ENCODE data around the gene HDAC8.

HDAC8 gene

GRCh38 chrX:72487661-72488060, 85.0 kb downstream of the HDAC8 start:
- TF ChIP-seq, protein P1, sequence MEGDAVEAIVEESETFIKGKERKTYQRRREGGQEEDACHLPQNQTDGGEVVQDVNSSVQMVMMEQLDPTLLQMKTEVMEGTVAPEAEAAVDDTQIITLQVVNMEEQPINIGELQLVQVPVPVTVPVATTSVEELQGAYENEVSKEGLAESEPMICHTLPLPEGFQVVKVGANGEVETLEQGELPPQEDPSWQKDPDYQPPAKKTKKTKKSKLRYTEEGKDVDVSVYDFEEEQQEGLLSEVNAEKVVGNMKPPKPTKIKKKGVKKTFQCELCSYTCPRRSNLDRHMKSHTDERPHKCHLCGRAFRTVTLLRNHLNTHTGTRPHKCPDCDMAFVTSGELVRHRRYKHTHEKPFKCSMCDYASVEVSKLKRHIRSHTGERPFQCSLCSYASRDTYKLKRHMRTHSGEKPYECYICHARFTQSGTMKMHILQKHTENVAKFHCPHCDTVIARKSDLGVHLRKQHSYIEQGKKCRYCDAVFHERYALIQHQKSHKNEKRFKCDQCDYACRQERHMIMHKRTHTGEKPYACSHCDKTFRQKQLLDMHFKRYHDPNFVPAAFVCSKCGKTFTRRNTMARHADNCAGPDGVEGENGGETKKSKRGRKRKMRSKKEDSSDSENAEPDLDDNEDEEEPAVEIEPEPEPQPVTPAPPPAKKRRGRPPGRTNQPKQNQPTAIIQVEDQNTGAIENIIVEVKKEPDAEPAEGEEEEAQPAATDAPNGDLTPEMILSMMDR (IDR thresholded peaks at IDR 0.05; ENCODE audit: extremely low read depth, insufficient read depth, missing control alignments), result no peak
- in situ Hi-C loops (cut with MboI; ENCODE audit: low pct_unique_long_range_greater_than_20kb, low sequenced_read_pairs, unreplicated experiment), result no loop called here
- DNase-seq (ENCODE audit: low spot score), result no peak

GRCh38 chrX:72479324-72480274, 93.0 kb downstream of the HDAC8 start:
- no peak for DNase-seq (ENCODE audit: low spot score)
- in situ Hi-C loops (cut with MboI; ENCODE audit: low pct_unique_long_range_greater_than_20kb, low sequenced_read_pairs, unreplicated experiment), result no loop called here

GRCh38 chrX:72478853-72479252, 93.8 kb downstream of the HDAC8 start:
- in situ Hi-C loops (cut with MboI; ENCODE audit: low pct_unique_long_range_greater_than_20kb, low sequenced_read_pairs, unreplicated experiment), result no loop called here

More at GRCh38 chrX:72479324-72480274, 93.0 kb downstream of the HDAC8 start:
- TF ChIP-seq, protein P1 (IDR thresholded peaks at IDR 0.05; ENCODE audit: extremely low read depth, insufficient read depth, missing control alignments), result no peak

GRCh38 chrX:72478351-72478750, 94.3 kb downstream of the HDAC8 start:
- in situ Hi-C loops (cut with MboI; ENCODE audit: low pct_unique_long_range_greater_than_20kb, low sequenced_read_pairs, unreplicated experiment), result no loop called here
- TF ChIP-seq, protein P1 (IDR thresholded peaks at IDR 0.05; ENCODE audit: extremely low read depth, insufficient read depth, missing control alignments), result no peak
- no peak for DNase-seq (ENCODE audit: low spot score)

More at GRCh38 chrX:72478853-72479252, 93.8 kb downstream of the HDAC8 start:
- TF ChIP-seq, protein P1 (IDR thresholded peaks at IDR 0.05; ENCODE audit: extremely low read depth, insufficient read depth, missing control alignments), result no peak
- DNase-seq (ENCODE audit: low spot score), result no peak

DNA sequence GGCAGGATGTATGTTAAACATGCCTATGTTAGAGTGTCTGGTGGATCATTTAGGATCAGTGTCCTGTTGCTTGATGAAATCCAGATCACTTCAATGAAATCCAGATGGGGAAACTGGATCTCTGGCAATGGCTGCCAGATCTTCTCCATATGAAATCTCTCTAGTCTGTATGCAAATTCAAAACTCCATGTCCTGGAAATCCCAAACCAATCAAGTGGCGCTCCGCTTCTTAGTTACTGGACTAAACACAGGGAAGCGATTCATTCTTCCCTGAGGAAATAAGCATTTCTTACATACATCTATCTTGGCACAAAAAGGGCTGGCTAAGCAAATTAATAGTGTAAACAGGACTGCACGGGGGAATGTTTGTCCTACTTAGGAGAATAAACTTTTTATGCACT, 94.9 kb downstream of the HDAC8 start:
- TF ChIP-seq, protein P1 (IDR thresholded peaks at IDR 0.05; ENCODE audit: extremely low read depth, insufficient read depth, missing control alignments), result no peak
- DNase-seq (ENCODE audit: low spot score), result no peak
- in situ Hi-C loops (cut with MboI; ENCODE audit: low pct_unique_long_range_greater_than_20kb, low sequenced_read_pairs, unreplicated experiment), result no loop called here

DNA sequence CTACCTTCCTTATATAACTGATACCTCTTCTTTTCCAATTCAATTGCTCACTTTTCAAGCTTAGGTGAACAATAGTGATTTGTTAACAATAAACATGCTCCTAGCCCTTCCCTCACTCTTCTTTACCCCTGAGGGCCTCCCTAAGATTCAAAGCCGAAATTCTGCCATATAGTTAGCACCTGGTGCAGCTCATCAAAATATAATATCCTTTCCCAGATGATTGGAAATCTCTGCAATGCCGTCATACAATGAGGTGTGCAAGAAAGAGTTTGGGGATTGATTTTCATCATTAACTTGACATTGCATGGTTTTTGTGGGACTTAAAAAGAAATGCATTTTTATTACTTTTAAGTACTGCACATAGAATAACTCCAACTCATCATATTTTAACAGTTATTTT, 95.3 kb downstream of the HDAC8 start:
- TF ChIP-seq, protein P1 (IDR thresholded peaks at IDR 0.05; ENCODE audit: extremely low read depth, insufficient read depth, missing control alignments), result no peak
- in situ Hi-C loops (cut with MboI; ENCODE audit: low pct_unique_long_range_greater_than_20kb, low sequenced_read_pairs, unreplicated experiment), result no loop called here
- no peak for DNase-seq (ENCODE audit: low spot score)

Data from GM13977 (cell line).